ENCODE data around the gene NRP1. TPM values are rescaled to one million over a fixed set of nuclear protein-coding genes. Genes with fewer than 3 reads are reported as not detected.

Gene NRP1
- total RNA-seq, 1 donor from 2014 or later, result 486 TPM

DNA sequence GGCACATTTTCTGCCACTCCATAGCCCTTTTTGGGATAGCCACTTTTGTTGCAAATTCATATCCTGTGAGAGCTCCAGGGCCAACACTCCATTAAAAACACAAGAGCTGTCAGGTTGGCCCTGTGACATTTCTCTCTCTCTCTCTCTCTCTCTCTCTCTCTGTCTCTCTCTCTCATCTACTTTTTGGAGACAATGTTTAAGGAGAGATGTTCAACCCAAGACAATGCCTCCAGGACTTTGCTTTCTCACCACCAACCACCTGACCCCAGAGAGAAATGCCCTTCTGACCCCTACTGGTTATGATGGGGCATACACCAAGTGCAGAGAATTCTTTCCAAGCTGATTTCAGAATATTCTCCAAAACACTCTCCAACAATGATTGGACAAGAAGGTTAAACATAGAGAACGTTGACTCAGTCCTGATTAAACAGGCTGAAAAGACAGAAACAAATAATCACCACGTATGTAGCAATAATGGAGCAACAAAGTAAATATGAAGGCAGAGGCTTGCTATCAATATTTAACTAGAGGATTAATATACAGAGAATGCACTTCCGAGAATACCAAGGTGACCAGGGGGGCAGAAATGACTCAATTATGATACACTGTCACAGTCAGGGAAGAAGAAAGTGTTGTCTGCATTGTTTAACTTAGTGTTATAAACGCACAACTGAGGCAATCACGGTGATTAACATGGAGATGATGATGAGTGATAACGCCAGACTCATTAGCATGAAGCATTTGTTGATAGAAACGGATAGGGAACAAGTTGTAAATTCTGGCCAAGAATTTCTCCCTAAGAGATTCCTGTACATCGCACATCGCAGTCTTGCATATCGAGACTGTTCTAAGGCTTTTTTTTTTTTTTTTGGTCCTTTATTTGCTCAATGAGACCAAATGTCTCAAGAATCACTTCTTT lies 178.5 kb downstream of the NRP1 start:
- H3K36me3 Mint-ChIP-seq (ENCODE audit: low read depth, unreplicated experiment), result no peaks in the 10 kb centered on the region

GRCh38 chr10:33154590-33154989 lies 179.9 kb downstream of the NRP1 start:
- Mint-ChIP-seq H3K27me3 (ENCODE audit: unreplicated experiment) (peaks cover 1% of the 10 kb centered on the region), H3K9me3 (ENCODE audit: unreplicated experiment) (no peaks in the 10 kb centered on the region), H3K36me3 (ENCODE audit: low read depth, unreplicated experiment) (no peaks in the 10 kb centered on the region), H3K27ac (ENCODE audit: unreplicated experiment) (no peak overlapping the region), H3K4me1 (ENCODE audit: unreplicated experiment) (peaks cover 6% of the 10 kb centered on the region), H3K4me3 (ENCODE audit: unreplicated experiment) (no peak overlapping the region)
- DNase-seq (ENCODE audit: low spot score), result no peak
- TF ChIP-seq, protein P1, sequence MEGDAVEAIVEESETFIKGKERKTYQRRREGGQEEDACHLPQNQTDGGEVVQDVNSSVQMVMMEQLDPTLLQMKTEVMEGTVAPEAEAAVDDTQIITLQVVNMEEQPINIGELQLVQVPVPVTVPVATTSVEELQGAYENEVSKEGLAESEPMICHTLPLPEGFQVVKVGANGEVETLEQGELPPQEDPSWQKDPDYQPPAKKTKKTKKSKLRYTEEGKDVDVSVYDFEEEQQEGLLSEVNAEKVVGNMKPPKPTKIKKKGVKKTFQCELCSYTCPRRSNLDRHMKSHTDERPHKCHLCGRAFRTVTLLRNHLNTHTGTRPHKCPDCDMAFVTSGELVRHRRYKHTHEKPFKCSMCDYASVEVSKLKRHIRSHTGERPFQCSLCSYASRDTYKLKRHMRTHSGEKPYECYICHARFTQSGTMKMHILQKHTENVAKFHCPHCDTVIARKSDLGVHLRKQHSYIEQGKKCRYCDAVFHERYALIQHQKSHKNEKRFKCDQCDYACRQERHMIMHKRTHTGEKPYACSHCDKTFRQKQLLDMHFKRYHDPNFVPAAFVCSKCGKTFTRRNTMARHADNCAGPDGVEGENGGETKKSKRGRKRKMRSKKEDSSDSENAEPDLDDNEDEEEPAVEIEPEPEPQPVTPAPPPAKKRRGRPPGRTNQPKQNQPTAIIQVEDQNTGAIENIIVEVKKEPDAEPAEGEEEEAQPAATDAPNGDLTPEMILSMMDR (IDR thresholded peaks at IDR 0.05; ENCODE audit: unreplicated experiment), result no peak

More for the DNA sequence above, 178.5 kb downstream of the NRP1 start:
- Mint-ChIP-seq H3K27ac (ENCODE audit: unreplicated experiment) (no peak overlapping the region), H3K4me3 (ENCODE audit: unreplicated experiment) (no peak overlapping the region), H3K4me1 (ENCODE audit: unreplicated experiment) (peaks cover 6% of the 10 kb centered on the region), H3K27me3 (ENCODE audit: unreplicated experiment) (peaks cover 3% of the 10 kb centered on the region), H3K9me3 (ENCODE audit: unreplicated experiment) (no peaks in the 10 kb centered on the region)
- peak; percentile 40 for DNase-seq (ENCODE audit: low spot score)
- TF ChIP-seq, protein P1 (IDR thresholded peaks at IDR 0.05; ENCODE audit: unreplicated experiment), result peak; percentile 72

DNA sequence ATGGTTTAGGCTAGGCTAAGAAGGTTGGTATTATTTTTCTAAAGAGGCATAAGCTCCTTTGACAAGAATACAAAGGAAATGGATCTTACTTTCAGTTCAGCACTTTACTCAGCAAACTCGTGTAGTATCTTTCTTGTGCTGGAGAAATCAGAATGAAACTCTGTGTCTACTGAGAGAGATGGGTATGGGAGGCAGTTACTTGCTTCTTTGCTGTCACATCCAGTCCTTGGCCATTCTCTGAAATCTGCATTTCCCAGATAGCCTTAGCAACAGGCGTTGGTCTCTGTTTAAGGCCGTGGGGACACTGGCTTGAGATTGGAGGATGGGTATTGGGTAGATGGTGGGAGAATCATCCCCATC lies 180.5 kb downstream of the NRP1 start:
- no peak overlapping the region for H3K4me3 Mint-ChIP-seq (ENCODE audit: unreplicated experiment)
- peaks cover 1% of the 10 kb centered on the region for H3K27me3 Mint-ChIP-seq (ENCODE audit: unreplicated experiment)
- no peaks in the 10 kb centered on the region for H3K36me3 Mint-ChIP-seq (ENCODE audit: low read depth, unreplicated experiment)
- H3K27ac Mint-ChIP-seq (ENCODE audit: unreplicated experiment), result no peak overlapping the region
- no peak for DNase-seq (ENCODE audit: low spot score)
- H3K4me1 Mint-ChIP-seq (ENCODE audit: unreplicated experiment), result peaks cover 6% of the 10 kb centered on the region
- no peaks in the 10 kb centered on the region for H3K9me3 Mint-ChIP-seq (ENCODE audit: unreplicated experiment)
- TF ChIP-seq, protein P1 (IDR thresholded peaks at IDR 0.05; ENCODE audit: unreplicated experiment), result no peak

DNA sequence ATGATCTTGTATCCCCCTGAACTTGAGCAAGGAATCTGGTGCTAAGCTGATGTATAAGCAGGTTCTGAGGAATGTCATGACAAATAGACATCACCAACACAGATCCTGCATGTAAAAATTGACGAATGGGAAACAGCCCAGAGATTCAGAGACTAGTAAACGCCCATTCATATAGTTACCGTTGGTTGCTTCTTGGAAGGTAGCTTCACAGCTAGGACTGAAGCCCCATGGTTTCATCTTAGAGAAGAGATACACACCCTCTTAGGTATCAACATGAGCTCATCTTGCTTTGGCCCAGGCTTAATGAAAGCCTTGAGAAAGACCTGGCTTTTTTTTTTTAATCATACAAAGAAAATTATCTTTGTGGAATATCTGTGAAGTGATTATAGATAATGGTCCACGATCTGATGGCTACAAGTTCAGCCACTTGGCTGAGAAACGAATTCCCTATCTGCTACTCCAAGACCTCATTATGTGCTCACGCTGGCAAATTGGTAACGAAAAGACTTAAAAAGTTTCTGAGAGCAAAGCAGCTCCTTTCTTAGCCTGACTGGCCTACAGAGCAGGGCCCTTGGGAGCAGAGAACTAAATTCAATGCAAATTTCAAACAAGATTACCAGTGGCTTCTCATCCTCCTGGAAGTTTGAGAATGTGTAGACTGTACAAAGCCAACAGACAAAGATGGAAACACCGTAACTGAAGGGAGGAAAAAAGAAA lies 181.1 kb downstream of the NRP1 start:
- no peak for DNase-seq (ENCODE audit: low spot score)
- H3K27ac Mint-ChIP-seq (ENCODE audit: unreplicated experiment), result no peak overlapping the region
- no peaks in the 10 kb centered on the region for H3K9me3 Mint-ChIP-seq (ENCODE audit: unreplicated experiment)
- H3K4me3 Mint-ChIP-seq (ENCODE audit: unreplicated experiment), result no peak overlapping the region
- no peaks in the 10 kb centered on the region for H3K36me3 Mint-ChIP-seq (ENCODE audit: low read depth, unreplicated experiment)
- peaks cover 6% of the 10 kb centered on the region for H3K4me1 Mint-ChIP-seq (ENCODE audit: unreplicated experiment)
- peaks cover 1% of the 10 kb centered on the region for H3K27me3 Mint-ChIP-seq (ENCODE audit: unreplicated experiment)
- TF ChIP-seq, protein P1 (IDR thresholded peaks at IDR 0.05; ENCODE audit: unreplicated experiment), result no peak

DNA sequence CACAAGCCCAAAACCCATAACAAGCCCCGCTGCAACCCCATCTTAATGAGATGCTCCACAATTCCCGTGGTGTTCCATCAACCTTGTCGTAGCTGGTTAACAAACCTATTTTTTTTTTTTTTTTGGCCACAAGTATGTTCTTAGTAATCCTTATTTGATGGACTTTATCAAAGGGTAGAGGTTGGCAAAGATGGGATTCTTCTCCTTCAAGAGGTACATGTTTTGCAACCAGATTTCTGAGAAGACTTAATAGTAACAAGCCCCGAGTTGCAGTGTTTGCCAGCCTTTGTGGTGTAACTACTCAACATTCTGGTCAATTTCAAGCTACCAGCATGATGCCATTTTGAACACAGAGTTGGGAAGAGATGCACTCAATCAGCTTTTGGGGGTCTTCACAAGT lies 181.7 kb downstream of the NRP1 start:
- TF ChIP-seq, protein P1 (IDR thresholded peaks at IDR 0.05; ENCODE audit: unreplicated experiment), result no peak
- Mint-ChIP-seq H3K4me3 (ENCODE audit: unreplicated experiment) (peak overlapping the region; percentile 24), H3K4me1 (ENCODE audit: unreplicated experiment) (peaks cover 6% of the 10 kb centered on the region), H3K36me3 (ENCODE audit: low read depth, unreplicated experiment) (no peaks in the 10 kb centered on the region), H3K27me3 (ENCODE audit: unreplicated experiment) (peaks cover 1% of the 10 kb centered on the region), H3K27ac (ENCODE audit: unreplicated experiment) (no peak overlapping the region), H3K9me3 (ENCODE audit: unreplicated experiment) (no peaks in the 10 kb centered on the region)
- no peak for DNase-seq (ENCODE audit: low spot score)
